Trophoblast cell (in vitro differentiated cells and primary cell): ENCODE data around the gene MTMR2.

Experiments used
- DNase-seq, 2 donors: peaks; one replicate each; pipeline ENCODE4 v3.0.0-alpha.2; 2016
- H2AFZ ChIP-seq: 2 replicates; pipeline ENCODE4 v1.6.1; 2013; ENCODE audit warnings: low read length, moderate library complexity, mild to moderate bottlenecking; ENCODE audit not compliant: insufficient read depth, poor library complexity
- H2AK5ac ChIP-seq: 2 replicates; pipeline ENCODE4 v1.6.1; 2013; ENCODE audit warnings: mild to moderate bottlenecking, low read length
- H2BK120ac ChIP-seq: 2 replicates; pipeline ENCODE4 v1.6.1; 2013; ENCODE audit warnings: low read length, mild to moderate bottlenecking, moderate library complexity; ENCODE audit not compliant: insufficient read depth, poor library complexity
- H2BK12ac ChIP-seq: 2 replicates; pipeline ENCODE4 v1.6.1; 2013; ENCODE audit warnings: mild to moderate bottlenecking, low read length, moderate library complexity
- H2BK5ac ChIP-seq: 2 replicates; pipeline ENCODE4 v1.6.1; 2013; ENCODE audit warnings: low read length, low read depth, moderate library complexity, mild to moderate bottlenecking; ENCODE audit not compliant: poor library complexity
- H3K14ac ChIP-seq: 2 replicates; pipeline ENCODE4 v1.6.1; 2013; ENCODE audit warnings: mild to moderate bottlenecking, low read length
- H3K18ac ChIP-seq: 2 replicates; pipeline ENCODE4 v1.6.1; 2013; ENCODE audit warnings: mild to moderate bottlenecking, low read length
- H3K23ac ChIP-seq: 2 replicates; pipeline ENCODE4 v1.6.1; 2013; ENCODE audit warnings: low read length
- H3K27ac ChIP-seq: 2 replicates; pipeline ENCODE4 v1.5.1; 2013; ENCODE audit warnings: low read depth, mild to moderate bottlenecking, inconsistent platforms, low read length, moderate library complexity
- H3K27me3 ChIP-seq: 2 replicates; pipeline ENCODE4 v1.6.1; 2013; ENCODE audit warnings: inconsistent platforms, mild to moderate bottlenecking, low read length, moderate library complexity; ENCODE audit not compliant: insufficient read depth
- H3K36me3 ChIP-seq, 2 experiments: 1 replicate in 1 of 2; 2 replicates in 1 of 2; pipeline ENCODE4 v1.6.1; 2013; ENCODE audit warnings: low read length in 2 of 2, mild to moderate bottlenecking in 2 of 2, moderate library complexity in 1 of 2; ENCODE audit not compliant: insufficient read depth in 2 of 2, control insufficient read depth in 1 of 2
- H3K4ac ChIP-seq: 2 replicates; pipeline ENCODE4 v1.6.1; 2013; ENCODE audit warnings: low read depth, mild to moderate bottlenecking, low read length, moderate library complexity
- H3K4me1 ChIP-seq, 2 experiments: 1 replicate in 1 of 2; 2 replicates in 1 of 2; pipeline ENCODE4 v1.6.1; 2013; ENCODE audit warnings: low read length in 2 of 2, mild to moderate bottlenecking in 2 of 2, moderate library complexity in 1 of 2; ENCODE audit not compliant: insufficient read depth in 2 of 2, control insufficient read depth in 1 of 2
- H3K4me2 ChIP-seq: 2 replicates; pipeline ENCODE4 v1.6.1; 2013; ENCODE audit warnings: inconsistent platforms, mild to moderate bottlenecking, low read length, moderate library complexity
- H3K4me3 ChIP-seq: 2 replicates; pipeline ENCODE4 v1.5.1; 2013; ENCODE audit warnings: mild to moderate bottlenecking, low read depth, low read length, inconsistent platforms
- H3K79me1 ChIP-seq: one replicate; pipeline ENCODE4 v1.6.1; 2013; ENCODE audit warnings: low read length
- H3K79me2 ChIP-seq: 2 replicates; pipeline ENCODE4 v1.6.1; 2013; ENCODE audit warnings: low read length, mild to moderate bottlenecking; ENCODE audit not compliant: control insufficient read depth, insufficient read depth, poor library complexity
- H3K9ac ChIP-seq: 2 replicates; pipeline ENCODE4 v1.6.1; 2013; ENCODE audit warnings: mild to moderate bottlenecking, low read length
- H3K9me3 ChIP-seq: 2 replicates; pipeline ENCODE4 v1.6.1; 2013; ENCODE audit warnings: low read depth, mild to moderate bottlenecking, control low read depth, inconsistent platforms, low read length; ENCODE audit not compliant: insufficient read depth
- H4K12ac ChIP-seq: 2 replicates; pipeline ENCODE4 v1.6.1; 2013; ENCODE audit warnings: low read depth, mild to moderate bottlenecking, low read length, moderate library complexity
- H4K8ac ChIP-seq: 2 replicates; pipeline ENCODE4 v1.6.1; 2013; ENCODE audit warnings: low read depth, mild to moderate bottlenecking, low read length, moderate library complexity
- H4K91ac ChIP-seq: one replicate; pipeline ENCODE4 v1.6.1; 2013; ENCODE audit warnings: low read depth, mild to moderate bottlenecking, low read length, moderate library complexity
- WGBS: extraction: QIAGEN DNeasy Blood & Tissue Kit; methylation state at CpG from one replicate; pipeline ENCODE4 v1.1.7; 2013; ENCODE audit warnings: missing lambda C conversion rate; ENCODE audit not compliant: insufficient read length, insufficient coverage; ENCODE audit errors: extremely low coverage; 5-methylcytosine and 5-hydroxymethylcytosine counted together

Gene MTMR2

GRCh38 chr11:95943546-95943945 is 19.6 kb upstream of the MTMR2 start:
- Histone ChIP-seq H4K8ac (no peak overlapping the region), H3K4me2 (no peak overlapping the region)

GRCh38 chr11:95939091-95939490 is 15.2 kb upstream of the MTMR2 start:
- no peak overlapping the region for H3K4ac ChIP-seq
- H2AFZ ChIP-seq, result no peak overlapping the region
- H3K79me2 ChIP-seq, result no peaks in the 10 kb centered on the region
- no peak overlapping the region for H2BK120ac ChIP-seq
- H3K36me3 ChIP-seq, result no peaks in the 10 kb centered on the region
- no peak overlapping the region for H4K91ac ChIP-seq
- H2AK5ac ChIP-seq, result no peak overlapping the region
- H3K9ac ChIP-seq, result no peak overlapping the region
- H3K23ac ChIP-seq, result no peak overlapping the region
- no peaks in the 10 kb centered on the region for H3K27me3 ChIP-seq
- H3K9me3 ChIP-seq, result no peaks in the 10 kb centered on the region
- no peak overlapping the region for H4K8ac ChIP-seq
- no peaks in the 10 kb centered on the region for H3K4me1 ChIP-seq
- H3K4me2 ChIP-seq, result no peak overlapping the region
- DNase-seq, result no peak
- no CpG with 5 or more reads among the region's 6 CpGs for WGBS
- no peak overlapping the region for H3K4me3 ChIP-seq
- no peak overlapping the region for H4K12ac ChIP-seq
- no peaks in the 10 kb centered on the region for H3K79me1 ChIP-seq
- H3K14ac ChIP-seq, result no peak overlapping the region
- H2BK12ac ChIP-seq, result no peak overlapping the region
- H3K27ac ChIP-seq, result no peak overlapping the region
- no peak overlapping the region for H2BK5ac ChIP-seq
- H3K18ac ChIP-seq, result no peak overlapping the region

More at GRCh38 chr11:95943546-95943945, 19.6 kb upstream of the MTMR2 start:
- H3K4me1 ChIP-seq, result no peaks in the 10 kb centered on the region
- no peak overlapping the region for H4K91ac ChIP-seq
- H3K23ac ChIP-seq, result no peak overlapping the region
- peaks cover 0 to 3% of the 10 kb centered on the region in 2 experiments for H3K36me3 ChIP-seq
- no peak overlapping the region for H3K4me3 ChIP-seq
- no peak overlapping the region for H4K12ac ChIP-seq
- H2BK120ac ChIP-seq, result no peak overlapping the region
- no CpG with 5 or more reads among the region's 1 CpG for WGBS
- no peak overlapping the region for H3K27ac ChIP-seq
- H3K4ac ChIP-seq, result no peak overlapping the region
- H3K9ac ChIP-seq, result no peak overlapping the region
- H3K9me3 ChIP-seq, result peaks cover 10% of the 10 kb centered on the region
- no peak for DNase-seq
- no peak overlapping the region for H2AFZ ChIP-seq
- H3K79me1 ChIP-seq, result no peaks in the 10 kb centered on the region
- no peaks in the 10 kb centered on the region for H3K79me2 ChIP-seq
- H3K27me3 ChIP-seq, result no peaks in the 10 kb centered on the region
- no peak overlapping the region for H3K18ac ChIP-seq
- H3K14ac ChIP-seq, result no peak overlapping the region
- no peak overlapping the region for H2AK5ac ChIP-seq
- no peak overlapping the region for H2BK12ac ChIP-seq
- H2BK5ac ChIP-seq, result no peak overlapping the region

GRCh38 chr11:95937358-95937757 is 13.5 kb upstream of the MTMR2 start:
- H3K9me3 ChIP-seq, result no peaks in the 10 kb centered on the region
- no peak overlapping the region for H4K91ac ChIP-seq
- H4K8ac ChIP-seq, result no peak overlapping the region
- H3K4me2 ChIP-seq, result no peak overlapping the region
- H3K23ac ChIP-seq, result no peak overlapping the region
- H3K4me1 ChIP-seq, result no peaks in the 10 kb centered on the region
- no peaks in the 10 kb centered on the region for H3K79me2 ChIP-seq
- no peak overlapping the region for H3K18ac ChIP-seq
- no peak overlapping the region for H2BK12ac ChIP-seq
- H2AK5ac ChIP-seq, result no peak overlapping the region
- no peak overlapping the region for H2BK120ac ChIP-seq
- peak; percentile 36 to 86 for DNase-seq
- H3K9ac ChIP-seq, result no peak overlapping the region
- no peak overlapping the region for H3K4me3 ChIP-seq
- no peak overlapping the region for H3K14ac ChIP-seq
- no peaks in the 10 kb centered on the region for H3K36me3 ChIP-seq
- no peak overlapping the region for H3K4ac ChIP-seq
- H2AFZ ChIP-seq, result no peak overlapping the region
- no peak overlapping the region for H4K12ac ChIP-seq
- no peak overlapping the region for H2BK5ac ChIP-seq
- H3K79me1 ChIP-seq, result no peaks in the 10 kb centered on the region
- no peaks in the 10 kb centered on the region for H3K27me3 ChIP-seq
- no peak overlapping the region for H3K27ac ChIP-seq

GRCh38 chr11:95933594-95933993 is 9.7 kb upstream of the MTMR2 start:
- Histone ChIP-seq H2AK5ac (no peak overlapping the region), H3K9ac (no peak overlapping the region), H3K27me3 (no peaks in the 10 kb centered on the region), H3K18ac (no peak overlapping the region), H3K4me1 (peaks cover 0 to 2% of the 10 kb centered on the region in 2 experiments), H2BK12ac (no peak overlapping the region), H3K14ac (no peak overlapping the region), H2BK5ac (no peak overlapping the region), H3K9me3 (no peaks in the 10 kb centered on the region), H3K4me2 (no peak overlapping the region), H3K4ac (no peak overlapping the region), H3K27ac (no peak overlapping the region), H2BK120ac (no peak overlapping the region), H3K36me3 (no peaks in the 10 kb centered on the region), H3K23ac (no peak overlapping the region), H3K79me1 (no peaks in the 10 kb centered on the region), H2AFZ (no peak overlapping the region), H4K91ac (no peak overlapping the region), H3K79me2 (no peaks in the 10 kb centered on the region), H4K8ac (no peak overlapping the region), H4K12ac (no peak overlapping the region), H3K4me3 (no peak overlapping the region)
- no peak for DNase-seq
- WGBS, result no CpG with 5 or more reads among the region's 5 CpGs
